Thoracic aorta (tissue), 2 donors: Measurements from ENCODE around the gene S100A5. TPM values are rescaled to one million over a fixed set of nuclear protein-coding genes. Genes with fewer than 3 reads are reported as not detected.

Source experiments
- ATAC-seq: fragments of 150-250 bp; one replicate; pipeline ENCODE4 v1.8.0; 2017; ENCODE audit warnings: low read depth; ENCODE audit not compliant: insufficient number of reproducible peaks, low FRiP score
- DNase-seq: peaks from one replicate; pipeline ENCODE4 v3.0.0-alpha.2; 2020; ENCODE audit warnings: low spot score
- H3K27ac ChIP-seq, 2 donors: fragments of 200-600 bp; sonication (generic); 1 replicate in 1 of 2; 2 replicates in 1 of 2; pipeline ENCODE4 v1.5.1; 2016; ENCODE audit warnings: mild to moderate bottlenecking in 2 of 2, moderate library complexity in 2 of 2
- H3K27me3 ChIP-seq: fragments of 200-600 bp; sonication (generic); replicated peaks from 2 replicates; pipeline ENCODE4 v1.6.0; 2016; ENCODE audit warnings: mild to moderate bottlenecking; ENCODE audit not compliant: insufficient read depth
- H3K36me3 ChIP-seq: fragments of 200-600 bp; sonication (generic); one replicate; pipeline ENCODE4 v1.5.1; 2016
- H3K4me1 ChIP-seq, 2 donors: fragments of 200-600 bp; sonication (generic); 1 replicate in 1 of 2; 2 replicates in 1 of 2; pipeline versions ENCODE4 v1.5.1 to v1.6.0; 2016; ENCODE audit warnings: low read depth in 2 of 2, mild to moderate bottlenecking in 1 of 2; ENCODE audit not compliant: control insufficient read depth in 1 of 2
- H3K4me3 ChIP-seq: fragments of 200-600 bp; sonication (generic); 2 replicates; pipeline ENCODE4 v1.5.1; 2016; ENCODE audit warnings: mild to moderate bottlenecking
- H3K9me3 ChIP-seq: fragments of 200-600 bp; sonication (generic); 2 replicates; pipeline ENCODE4 v1.5.1; 2016
- total RNA-seq, 2 donors: library from RNA; depleted of rRNA; stranded (reverse); fragments of >200 nt; gene quantifications; one replicate each; pipeline versions ENCODE4 v1.1.0 to v1.2.3, GENCODE V29; 2016
- TF ChIP-seq, protein P1 (sequence below): fragments of 200-600 bp; sonication (generic); IDR thresholded peaks from one replicate; pipeline ENCODE4 v1.5.1; 2019; ENCODE audit warnings: antibody characterized with exemption

Gene S100A5
- total RNA-seq, 2 donors from 2014 or later, result not detected

DNA sequence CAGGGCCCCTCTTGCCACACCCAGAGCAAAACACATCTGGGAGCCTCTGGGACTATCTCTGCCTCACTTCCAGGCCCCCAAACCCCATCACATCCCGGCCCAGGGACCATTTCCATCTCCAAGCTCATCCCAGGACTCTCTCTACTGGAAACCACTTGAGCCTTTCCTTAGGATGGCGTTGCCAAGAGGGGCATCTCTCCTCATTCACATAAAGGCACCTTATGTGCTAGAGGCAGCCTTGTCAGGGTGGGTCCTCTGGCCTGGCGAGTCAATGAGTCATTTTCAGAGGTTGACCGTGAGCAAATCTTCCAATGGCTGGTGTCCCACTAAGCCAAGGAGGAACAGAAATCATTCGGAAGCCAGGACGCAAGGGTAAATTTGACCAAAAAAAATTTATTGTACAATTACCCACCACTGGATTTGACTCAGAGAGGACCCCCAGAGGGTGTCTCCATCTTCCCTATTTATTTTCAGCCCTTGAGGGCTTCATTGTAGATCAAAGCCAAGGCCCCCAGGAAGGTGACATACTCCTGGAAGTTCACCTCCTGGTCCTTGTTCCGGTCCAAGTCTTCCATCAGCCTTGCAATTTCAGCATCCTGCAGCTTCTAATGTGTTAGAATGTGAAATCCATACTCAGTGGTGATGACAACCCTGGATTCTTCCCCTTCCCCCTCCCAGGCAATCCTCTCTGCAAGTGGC lies 6.4 kb downstream of the S100A5 start:
- no peak for ATAC-seq
- Histone ChIP-seq H3K27me3 (no peaks in the 10 kb centered on the region), H3K27ac (peak overlapping the region; percentile 100), H3K9me3 (no peaks in the 10 kb centered on the region), H3K36me3 (no peaks in the 10 kb centered on the region), H3K4me3 (peak overlapping the region; percentile 89), H3K4me1 (peaks cover 0 to 51% of the 10 kb centered on the region in 2 donors)
- TF ChIP-seq, protein P1, sequence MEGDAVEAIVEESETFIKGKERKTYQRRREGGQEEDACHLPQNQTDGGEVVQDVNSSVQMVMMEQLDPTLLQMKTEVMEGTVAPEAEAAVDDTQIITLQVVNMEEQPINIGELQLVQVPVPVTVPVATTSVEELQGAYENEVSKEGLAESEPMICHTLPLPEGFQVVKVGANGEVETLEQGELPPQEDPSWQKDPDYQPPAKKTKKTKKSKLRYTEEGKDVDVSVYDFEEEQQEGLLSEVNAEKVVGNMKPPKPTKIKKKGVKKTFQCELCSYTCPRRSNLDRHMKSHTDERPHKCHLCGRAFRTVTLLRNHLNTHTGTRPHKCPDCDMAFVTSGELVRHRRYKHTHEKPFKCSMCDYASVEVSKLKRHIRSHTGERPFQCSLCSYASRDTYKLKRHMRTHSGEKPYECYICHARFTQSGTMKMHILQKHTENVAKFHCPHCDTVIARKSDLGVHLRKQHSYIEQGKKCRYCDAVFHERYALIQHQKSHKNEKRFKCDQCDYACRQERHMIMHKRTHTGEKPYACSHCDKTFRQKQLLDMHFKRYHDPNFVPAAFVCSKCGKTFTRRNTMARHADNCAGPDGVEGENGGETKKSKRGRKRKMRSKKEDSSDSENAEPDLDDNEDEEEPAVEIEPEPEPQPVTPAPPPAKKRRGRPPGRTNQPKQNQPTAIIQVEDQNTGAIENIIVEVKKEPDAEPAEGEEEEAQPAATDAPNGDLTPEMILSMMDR, result no peak
- no peak for DNase-seq

- DNase-seq (peak; percentile 51), ATAC-seq (peak; percentile 19)
- H3K27ac ChIP-seq, result peak overlapping the region; percentile 100
- peak overlapping the region; percentile 89 for H3K4me3 ChIP-seq
- H3K36me3 ChIP-seq, result no peaks in the 10 kb centered on the region
- no peaks in the 10 kb centered on the region for H3K9me3 ChIP-seq
- H3K27me3 ChIP-seq, result no peaks in the 10 kb centered on the region
- TF ChIP-seq, protein P1, result no peak
- H3K4me1 ChIP-seq, result peaks cover 0 to 51% of the 10 kb centered on the region in 2 donors
These were observed 7.0 kb downstream of the S100A5 start for GRCh38 chr1:153533689-153534201.

DNA sequence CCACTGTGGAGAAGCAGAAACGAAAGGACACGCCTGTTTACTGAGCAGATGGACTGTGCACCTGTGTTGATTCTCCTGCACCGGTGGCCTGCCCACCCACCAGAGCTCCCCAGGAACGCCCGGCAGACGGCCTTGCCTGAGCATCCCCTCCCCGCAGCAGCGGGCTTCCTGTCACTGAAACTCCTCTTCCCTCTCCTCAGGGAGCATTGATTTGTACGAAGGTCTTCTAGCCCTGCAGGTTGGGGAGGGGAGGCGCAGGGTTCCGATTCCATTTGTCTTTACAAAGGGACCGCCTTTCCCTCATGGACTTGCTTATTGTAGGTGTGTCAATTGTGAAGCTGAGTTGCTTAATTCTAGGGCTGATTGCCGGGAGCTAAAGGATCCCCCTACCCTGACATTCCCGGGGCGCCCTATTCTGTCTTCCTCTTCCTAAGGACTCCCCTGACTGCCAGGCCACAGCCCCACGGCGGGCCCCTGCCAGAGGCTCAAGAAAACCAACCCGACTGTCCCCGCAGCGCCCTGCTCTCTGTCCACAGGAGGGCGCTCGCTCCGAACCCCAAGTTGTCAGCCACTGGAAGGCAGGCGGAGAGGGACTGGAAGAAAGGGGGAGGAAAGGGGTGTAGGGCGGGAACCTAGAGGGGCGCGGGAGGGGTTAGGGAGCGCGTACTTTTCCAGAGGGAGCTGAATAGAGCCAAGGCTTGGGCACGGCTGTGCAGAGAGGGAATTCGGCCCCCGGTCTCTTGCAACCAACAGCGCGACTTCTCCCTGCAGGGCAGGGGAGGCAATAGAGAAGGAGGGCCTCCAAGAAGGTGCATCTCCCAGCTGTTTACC lies 7.8 kb downstream of the S100A5 start:
- Histone ChIP-seq H3K27me3 (no peaks in the 10 kb centered on the region), H3K36me3 (no peaks in the 10 kb centered on the region), H3K27ac (peak overlapping the region; percentile 100), H3K4me3 (peak overlapping the region; percentile 89), H3K4me1 (peaks cover 0 to 51% of the 10 kb centered on the region in 2 donors), H3K9me3 (no peaks in the 10 kb centered on the region)
- ATAC-seq, result peak; percentile 56
- TF ChIP-seq, protein P1, result peak; percentile 92
- DNase-seq, result peak; percentile 60

DNA sequence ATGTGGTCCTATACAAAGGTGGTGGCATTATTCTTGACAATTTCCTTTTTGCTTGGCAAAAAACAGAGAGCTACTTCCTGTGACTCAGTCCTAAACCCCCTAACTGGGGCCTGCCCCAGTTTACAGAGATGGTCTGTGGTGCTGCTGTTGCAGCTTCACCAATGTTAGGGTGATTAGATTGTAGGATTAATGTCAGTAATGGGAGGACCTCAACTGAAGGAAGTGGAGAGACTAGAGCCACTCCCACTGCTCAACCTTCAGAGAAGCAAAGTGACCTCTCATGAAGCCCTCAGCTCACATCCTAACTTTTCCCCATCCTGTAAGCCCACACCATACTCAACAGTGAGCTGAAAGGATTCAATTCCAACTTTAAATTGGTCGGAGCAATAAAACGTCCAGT lies 8.6 kb downstream of the S100A5 start:
- ATAC-seq (no peak), DNase-seq (no peak)
- Histone ChIP-seq H3K27me3 (no peaks in the 10 kb centered on the region), H3K4me1 (peaks cover 0 to 54% of the 10 kb centered on the region in 2 donors), H3K27ac (peak overlapping the region; percentile 15 to 100), H3K4me3 (no peak overlapping the region), H3K36me3 (no peaks in the 10 kb centered on the region), H3K9me3 (no peaks in the 10 kb centered on the region)
- TF ChIP-seq, protein P1, result no peak

DNA sequence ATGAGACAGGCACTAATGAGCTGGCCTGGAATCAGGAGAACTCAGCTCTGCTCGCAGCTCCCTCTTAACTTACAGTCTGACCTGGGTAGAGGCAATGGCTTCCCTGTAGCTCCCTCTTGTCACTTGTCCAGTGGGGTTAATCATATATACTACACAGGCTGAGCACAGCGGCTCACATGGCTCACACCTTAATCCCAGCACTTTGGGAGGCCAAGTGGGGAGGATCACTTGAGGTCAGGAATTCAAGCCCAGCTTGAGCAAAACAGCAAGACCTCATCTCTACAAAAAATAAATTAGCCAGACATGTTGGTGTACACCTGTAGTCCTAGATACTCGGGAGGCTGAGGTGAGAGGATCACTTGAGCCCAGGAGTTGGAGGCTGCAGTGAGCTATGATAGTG lies 9.1 kb downstream of the S100A5 start:
- no peaks in the 10 kb centered on the region for H3K9me3 ChIP-seq
- H3K27me3 ChIP-seq, result no peaks in the 10 kb centered on the region
- DNase-seq, result no peak
- no peak overlapping the region for H3K4me3 ChIP-seq
- no peak for ATAC-seq
- H3K36me3 ChIP-seq, result no peaks in the 10 kb centered on the region
- H3K27ac ChIP-seq, result peak overlapping the region; percentile 15 to 100
- H3K4me1 ChIP-seq, result peaks cover 0 to 56% of the 10 kb centered on the region in 2 donors
- TF ChIP-seq, protein P1, result no peak
